Measurements from ENCODE around the gene VASN.

The VASN gene

DNA sequence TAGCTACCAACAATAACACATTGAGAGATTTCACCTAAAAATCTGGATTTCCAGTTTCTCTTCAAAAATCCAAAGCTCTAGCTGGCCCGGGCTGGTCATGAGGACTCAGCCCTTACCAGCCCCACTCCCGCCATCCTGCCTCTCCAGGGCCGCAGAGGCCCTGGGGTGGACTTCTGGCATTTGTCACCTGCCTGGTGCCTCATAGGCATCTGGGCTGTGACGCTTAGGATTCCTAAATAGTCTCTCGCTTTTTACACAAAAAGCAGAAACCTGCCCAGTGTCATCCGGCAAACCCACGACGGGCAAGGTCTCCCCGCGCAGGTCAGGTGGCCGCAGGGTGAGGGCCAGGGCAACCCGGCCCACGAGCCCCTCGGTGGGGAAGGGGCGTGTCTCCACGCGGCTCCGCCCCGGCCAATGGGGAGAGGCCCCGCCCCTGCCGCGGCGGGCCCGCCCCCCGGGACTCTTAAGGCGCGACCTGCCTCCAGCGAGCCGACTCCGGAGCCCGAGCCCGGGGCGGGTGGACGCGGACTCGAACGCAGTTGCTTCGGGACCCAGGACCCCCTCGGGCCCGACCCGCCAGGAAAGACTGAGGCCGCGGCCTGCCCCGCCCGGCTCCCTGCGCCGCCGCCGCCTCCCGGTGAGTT is at the start of gene VASN:
Gene VASN (plus strand): TSS at position 492 of the 644 bp plus-strand sequence. CDS start 9,030 bp downstream, outside the sequence.
- peak; percentile 94 for DNase-seq (ENCODE audit: low read depth)
- Histone ChIP-seq H3K9ac (ENCODE audit: low read length) (peak within 1 kb of the TSS; percentile 99), H3K9me3 (ENCODE audit: control insufficient read depth, low read length) (no peaks in the 10 kb centered on the region), H3K27me3 (replicated peaks; ENCODE audit: control insufficient read depth, insufficient read depth, low read length) (no peaks in the 10 kb centered on the region), H3K4me3 (ENCODE audit: low read length) (peak within 1 kb of the TSS; percentile 98), H3K4me1 (ENCODE audit: control insufficient read depth, insufficient read depth, low read length) (peaks cover 55% of the 10 kb centered on the region), H3K36me3 (ENCODE audit: control insufficient read depth, insufficient read depth, low read length, severe bottlenecking) (no peaks in the 10 kb centered on the region)

DNA sequence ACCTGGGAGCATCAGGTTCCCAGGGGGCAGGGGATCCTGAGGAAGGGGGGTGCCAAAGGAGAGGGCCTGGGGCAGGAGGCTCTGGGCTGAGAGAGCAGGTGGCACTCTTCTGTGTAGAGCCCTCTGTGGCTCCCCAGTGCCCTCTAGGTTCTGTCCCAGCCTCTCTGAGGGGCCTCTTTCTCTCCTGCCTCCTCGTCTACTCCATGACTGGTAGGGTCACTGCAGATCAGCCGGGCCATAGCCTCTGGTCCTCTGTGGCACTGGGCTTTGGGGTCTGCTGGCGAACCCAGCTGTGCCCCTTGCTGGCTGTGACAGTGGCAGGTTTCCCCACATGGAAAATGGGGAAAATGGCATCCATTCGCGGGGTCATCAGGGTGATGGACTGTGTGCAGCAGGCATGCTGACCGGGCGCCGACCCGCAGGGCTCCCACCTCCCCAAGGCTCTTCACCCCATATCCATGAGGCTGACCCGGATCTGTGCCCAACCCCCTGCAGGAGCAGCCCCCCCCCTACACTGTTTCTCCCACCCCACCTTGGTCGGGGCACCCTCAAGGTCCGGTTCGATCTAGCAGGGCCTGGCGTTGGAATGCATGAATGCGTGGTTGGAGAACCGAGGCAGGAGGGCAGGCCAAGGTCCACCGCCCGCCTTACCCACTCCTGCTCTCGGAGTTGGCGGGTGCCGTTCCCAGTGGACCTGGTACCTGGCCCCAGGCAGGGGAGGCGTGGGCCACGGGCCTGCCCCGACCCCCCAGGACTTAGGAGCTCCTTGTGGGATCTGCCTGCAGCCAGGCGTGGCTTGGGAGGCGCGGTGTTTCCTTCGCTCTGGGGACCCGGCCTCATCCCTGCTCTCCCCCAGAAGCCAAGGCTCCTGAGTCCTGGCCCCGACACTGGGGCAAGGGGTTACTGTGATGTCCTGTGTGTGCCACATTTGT is 49.3 kb upstream of the VASN start:
- no peaks in the 10 kb centered on the region for H3K9me3 ChIP-seq (ENCODE audit: control insufficient read depth, low read length)
- no peak overlapping the region for H3K4me3 ChIP-seq (ENCODE audit: low read length)
- DNase-seq (ENCODE audit: low read depth), result no peak
- H3K36me3 ChIP-seq (ENCODE audit: control insufficient read depth, insufficient read depth, low read length, severe bottlenecking), result no peaks in the 10 kb centered on the region
- H3K27me3 ChIP-seq (replicated peaks; ENCODE audit: control insufficient read depth, insufficient read depth, low read length), result no peaks in the 10 kb centered on the region
- H3K9ac ChIP-seq (ENCODE audit: low read length), result no peak overlapping the region
- H3K4me1 ChIP-seq (ENCODE audit: control insufficient read depth, insufficient read depth, low read length), result peaks cover 53% of the 10 kb centered on the region

DNA sequence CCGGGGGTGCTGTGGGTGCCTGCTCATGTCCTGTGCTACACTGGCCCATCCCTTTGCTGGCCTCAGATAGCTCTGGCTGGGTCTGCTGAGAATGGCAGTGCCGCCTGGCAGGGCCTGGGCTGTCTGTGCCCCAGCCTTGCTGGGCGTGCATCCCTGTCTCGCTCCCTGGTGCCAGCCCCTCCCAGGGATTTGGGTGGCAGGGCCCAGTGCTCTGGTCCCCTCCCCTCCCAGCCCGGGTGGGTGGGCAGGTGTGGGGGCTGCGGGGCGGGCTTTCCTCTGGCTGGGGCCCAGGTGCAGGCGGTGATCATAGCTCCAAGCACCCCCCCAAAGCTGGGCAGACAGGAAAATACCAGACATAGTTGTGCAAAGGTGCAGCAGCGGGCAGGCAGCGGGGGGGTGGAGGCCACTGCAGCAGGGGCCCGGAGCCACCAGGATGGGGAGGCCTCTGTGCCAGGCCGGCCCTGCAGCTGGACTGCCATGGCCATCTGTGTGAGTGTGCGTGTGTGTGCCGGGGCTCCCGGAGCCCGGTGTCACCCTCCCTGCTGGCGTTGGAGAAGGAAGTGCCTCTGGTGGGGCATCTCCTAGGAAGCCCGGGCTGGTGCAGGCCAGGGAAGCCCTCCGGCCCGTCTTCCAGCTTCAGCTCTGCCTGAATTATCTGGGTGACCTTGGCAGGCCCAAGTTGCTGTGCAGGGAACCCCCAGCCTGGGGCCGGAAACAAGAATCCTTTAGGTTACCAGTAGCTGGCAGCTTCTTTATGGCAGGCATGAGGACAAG is 48.4 kb upstream of the VASN start:
- Histone ChIP-seq H3K4me3 (ENCODE audit: low read length) (peak overlapping the region; percentile 29), H3K27me3 (replicated peaks; ENCODE audit: control insufficient read depth, insufficient read depth, low read length) (no peaks in the 10 kb centered on the region), H3K4me1 (ENCODE audit: control insufficient read depth, insufficient read depth, low read length) (peaks cover 49% of the 10 kb centered on the region), H3K9me3 (ENCODE audit: control insufficient read depth, low read length) (no peaks in the 10 kb centered on the region), H3K36me3 (ENCODE audit: control insufficient read depth, insufficient read depth, low read length, severe bottlenecking) (no peaks in the 10 kb centered on the region), H3K9ac (ENCODE audit: low read length) (peak overlapping the region; percentile 72)
- no peak for DNase-seq (ENCODE audit: low read depth)

DNA sequence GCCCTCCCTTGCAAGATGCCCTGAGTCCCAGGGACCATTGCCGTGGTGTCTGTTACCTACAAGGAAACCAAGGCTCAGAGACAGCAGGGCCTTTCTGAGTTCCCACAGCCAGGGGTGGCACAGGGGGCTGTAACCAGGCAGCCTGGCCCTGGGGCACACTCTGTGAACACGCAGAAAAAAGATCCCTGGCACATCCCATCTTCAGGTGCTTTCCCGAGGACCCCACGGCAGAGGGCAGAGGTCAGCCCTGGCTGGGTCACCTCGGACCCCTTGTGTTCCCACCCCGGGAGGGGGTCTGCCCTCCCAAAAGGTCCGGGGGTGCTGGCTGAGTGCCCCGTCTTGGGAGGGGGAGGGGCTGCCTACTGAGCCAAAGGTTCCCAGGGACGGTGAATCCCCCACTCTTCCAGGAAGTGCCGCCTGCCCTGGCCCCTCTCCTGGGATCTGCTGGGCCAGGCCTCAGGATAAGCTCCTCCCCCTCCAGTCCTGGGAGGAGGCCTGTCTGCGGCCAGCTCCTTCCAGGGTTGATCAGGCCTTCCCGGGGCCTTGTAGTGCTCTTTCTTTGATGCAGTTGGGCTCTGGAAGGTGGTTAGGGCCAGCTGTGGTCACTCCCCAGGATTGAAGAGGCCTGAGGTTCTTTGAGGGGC is 47.7 kb upstream of the VASN start:
- peak overlapping the region; percentile 29 for H3K4me3 ChIP-seq (ENCODE audit: low read length)
- no peaks in the 10 kb centered on the region for H3K27me3 ChIP-seq (replicated peaks; ENCODE audit: control insufficient read depth, insufficient read depth, low read length)
- no peaks in the 10 kb centered on the region for H3K36me3 ChIP-seq (ENCODE audit: control insufficient read depth, insufficient read depth, low read length, severe bottlenecking)
- peak overlapping the region; percentile 72 for H3K9ac ChIP-seq (ENCODE audit: low read length)
- peaks cover 50% of the 10 kb centered on the region for H3K4me1 ChIP-seq (ENCODE audit: control insufficient read depth, insufficient read depth, low read length)
- no peaks in the 10 kb centered on the region for H3K9me3 ChIP-seq (ENCODE audit: control insufficient read depth, low read length)
- DNase-seq (ENCODE audit: low read depth), result peak; percentile 68

DNA sequence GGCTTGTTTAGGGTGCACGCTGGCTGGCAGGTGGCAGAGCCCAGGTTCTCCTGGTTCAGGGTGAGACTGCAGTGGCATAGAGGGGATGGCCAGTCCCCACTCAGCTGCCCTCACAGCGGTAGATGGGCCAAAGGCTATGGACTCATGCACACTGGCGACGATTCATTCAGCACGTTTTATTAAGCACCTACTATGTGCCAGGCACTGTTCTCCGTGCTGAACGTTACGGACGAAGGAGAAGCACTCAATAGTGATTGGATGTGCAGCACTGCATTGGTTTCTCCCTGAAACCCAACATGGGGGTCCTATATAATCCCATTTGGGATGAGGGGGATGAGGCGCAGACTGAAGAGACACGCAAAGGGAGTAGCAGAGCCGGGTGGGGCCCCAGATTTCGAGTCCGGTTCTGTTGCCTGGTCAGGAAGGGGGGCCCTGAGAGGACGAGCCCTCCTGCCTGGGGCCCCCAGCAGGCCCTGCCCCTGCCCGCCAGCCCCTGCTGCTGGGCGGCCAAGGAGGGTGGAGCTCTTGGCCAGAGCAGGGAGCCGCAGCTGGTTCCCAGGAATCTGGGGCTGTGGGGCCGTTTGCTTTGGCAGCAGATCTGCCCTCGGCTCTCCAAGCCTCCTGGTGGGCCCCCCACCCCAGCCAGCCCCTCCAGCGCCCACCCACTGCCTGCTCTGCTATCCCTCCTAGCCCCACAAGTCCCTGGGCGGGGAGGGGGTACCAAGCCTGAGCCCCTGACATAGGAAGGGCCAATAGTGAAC is 47.0 kb upstream of the VASN start:
- no peak for DNase-seq (ENCODE audit: low read depth)
- H3K4me1 ChIP-seq (ENCODE audit: control insufficient read depth, insufficient read depth, low read length), result peaks cover 45% of the 10 kb centered on the region
- no peaks in the 10 kb centered on the region for H3K27me3 ChIP-seq (replicated peaks; ENCODE audit: control insufficient read depth, insufficient read depth, low read length)
- no peaks in the 10 kb centered on the region for H3K9me3 ChIP-seq (ENCODE audit: control insufficient read depth, low read length)
- peak overlapping the region; percentile 72 for H3K9ac ChIP-seq (ENCODE audit: low read length)
- no peak overlapping the region for H3K4me3 ChIP-seq (ENCODE audit: low read length)
- no peaks in the 10 kb centered on the region for H3K36me3 ChIP-seq (ENCODE audit: control insufficient read depth, insufficient read depth, low read length, severe bottlenecking)

DNA sequence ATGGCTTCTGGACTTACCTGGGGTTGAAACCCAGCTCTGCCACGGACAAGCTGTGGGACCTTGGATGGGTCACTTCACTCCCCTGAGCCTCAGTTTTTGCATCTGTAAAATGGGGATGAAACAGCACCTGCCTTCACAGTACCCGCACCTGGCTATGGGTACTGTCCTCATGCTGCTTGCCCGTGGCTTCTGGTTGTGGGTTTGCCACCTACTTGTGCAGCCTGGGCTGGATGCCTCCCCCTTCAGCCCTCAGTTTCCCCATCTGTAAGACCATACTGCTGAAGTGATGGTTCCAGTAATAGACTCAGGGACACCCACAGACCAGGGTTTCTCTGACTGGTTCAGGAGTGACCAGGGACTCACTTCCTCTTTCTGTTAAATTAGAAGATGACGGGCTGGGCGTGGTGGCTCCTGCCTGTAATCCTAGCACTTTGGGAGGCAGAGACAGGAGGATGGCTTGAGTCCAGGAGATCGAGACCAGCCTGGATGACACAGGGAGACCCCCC is 46.3 kb upstream of the VASN start:
- Histone ChIP-seq H3K9me3 (ENCODE audit: control insufficient read depth, low read length) (no peaks in the 10 kb centered on the region), H3K36me3 (ENCODE audit: control insufficient read depth, insufficient read depth, low read length, severe bottlenecking) (no peaks in the 10 kb centered on the region), H3K4me1 (ENCODE audit: control insufficient read depth, insufficient read depth, low read length) (peaks cover 39% of the 10 kb centered on the region), H3K27me3 (replicated peaks; ENCODE audit: control insufficient read depth, insufficient read depth, low read length) (no peaks in the 10 kb centered on the region), H3K9ac (ENCODE audit: low read length) (no peak overlapping the region), H3K4me3 (ENCODE audit: low read length) (no peak overlapping the region)
- no peak for DNase-seq (ENCODE audit: low read depth)

DNA sequence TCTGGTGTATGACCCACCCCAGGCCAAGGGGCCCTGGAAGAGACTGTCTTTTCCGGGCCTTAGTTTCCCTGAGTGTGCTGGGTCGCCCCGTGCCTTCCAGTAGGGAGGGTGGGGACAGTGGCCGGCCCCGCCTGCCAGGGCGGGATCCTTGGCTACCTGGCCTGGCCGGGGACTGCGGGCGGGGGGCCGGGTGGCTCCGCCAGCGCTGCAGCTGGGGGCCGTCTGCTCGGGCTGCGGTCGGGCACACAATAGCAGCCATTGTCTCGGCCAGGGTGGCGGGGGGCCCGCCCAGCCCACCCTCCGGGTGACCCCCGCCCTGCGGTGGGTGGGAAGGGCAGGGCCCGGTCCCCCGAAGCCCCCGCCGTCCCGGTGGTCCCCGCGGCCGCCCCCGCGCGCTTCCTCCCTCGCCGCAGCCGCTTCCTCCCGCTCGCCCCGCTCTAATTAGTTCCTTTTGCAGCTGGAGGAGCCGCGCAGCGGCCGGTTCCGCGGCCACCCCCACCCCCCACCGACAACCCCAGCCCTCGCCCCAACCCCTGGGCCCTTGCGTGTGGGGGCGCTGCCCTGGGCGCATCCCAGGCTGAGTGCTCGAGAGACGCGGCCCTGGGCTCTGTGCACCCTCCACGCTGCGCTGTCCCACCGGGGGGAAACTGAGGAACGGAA is 44.1 kb upstream of the VASN start:
- Histone ChIP-seq H3K36me3 (ENCODE audit: control insufficient read depth, insufficient read depth, low read length, severe bottlenecking) (peaks cover 5% of the 10 kb centered on the region), H3K4me1 (ENCODE audit: control insufficient read depth, insufficient read depth, low read length) (peaks cover 28% of the 10 kb centered on the region), H3K9me3 (ENCODE audit: control insufficient read depth, low read length) (no peaks in the 10 kb centered on the region), H3K27me3 (replicated peaks; ENCODE audit: control insufficient read depth, insufficient read depth, low read length) (no peaks in the 10 kb centered on the region), H3K9ac (ENCODE audit: low read length) (peak overlapping the region; percentile 83), H3K4me3 (ENCODE audit: low read length) (peak overlapping the region; percentile 76)
- no peak for DNase-seq (ENCODE audit: low read depth)

DNA sequence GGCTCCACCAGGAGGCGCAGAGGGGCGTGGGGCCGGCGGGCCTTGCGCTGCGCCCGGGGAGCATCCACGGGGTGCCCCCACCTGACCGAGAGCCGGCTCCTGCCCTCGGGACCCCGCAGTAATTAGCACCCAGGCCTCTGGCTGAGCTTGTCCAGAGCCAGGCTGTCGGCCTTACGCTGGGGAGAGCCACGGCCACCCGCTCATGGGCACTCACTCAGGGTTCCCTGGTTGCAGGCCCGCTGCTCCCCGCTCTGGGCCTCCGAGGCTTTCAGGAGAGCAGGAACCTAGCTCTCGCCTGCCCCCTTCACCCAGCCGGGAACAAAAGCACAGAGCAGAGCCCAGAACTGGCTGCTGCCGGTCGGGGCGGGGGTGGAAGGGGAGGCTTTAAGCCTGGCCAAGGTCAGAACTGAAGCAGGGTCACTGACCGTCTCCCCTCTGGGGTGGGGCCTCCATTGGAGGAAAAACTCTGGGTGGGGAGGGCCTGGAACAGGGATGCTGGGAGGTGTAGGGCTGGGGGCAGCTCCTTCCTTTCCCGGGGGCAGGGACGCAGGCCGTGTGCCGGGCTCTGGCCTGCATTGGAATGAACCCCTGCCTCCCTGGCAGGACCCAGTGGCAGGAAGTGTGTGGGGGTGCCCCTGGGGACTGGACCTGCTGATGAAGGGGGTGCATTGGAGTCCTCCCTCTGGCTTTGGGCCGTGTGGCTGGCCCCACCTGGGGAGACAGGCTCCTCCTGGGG is 43.4 kb upstream of the VASN start:
- no peaks in the 10 kb centered on the region for H3K27me3 ChIP-seq (replicated peaks; ENCODE audit: control insufficient read depth, insufficient read depth, low read length)
- peak overlapping the region; percentile 83 for H3K9ac ChIP-seq (ENCODE audit: low read length)
- peak overlapping the region; percentile 76 for H3K4me3 ChIP-seq (ENCODE audit: low read length)
- H3K9me3 ChIP-seq (ENCODE audit: control insufficient read depth, low read length), result no peaks in the 10 kb centered on the region
- DNase-seq (ENCODE audit: low read depth), result peak; percentile 87
- H3K4me1 ChIP-seq (ENCODE audit: control insufficient read depth, insufficient read depth, low read length), result peaks cover 28% of the 10 kb centered on the region
- H3K36me3 ChIP-seq (ENCODE audit: control insufficient read depth, insufficient read depth, low read length, severe bottlenecking), result peaks cover 7% of the 10 kb centered on the region

DNA sequence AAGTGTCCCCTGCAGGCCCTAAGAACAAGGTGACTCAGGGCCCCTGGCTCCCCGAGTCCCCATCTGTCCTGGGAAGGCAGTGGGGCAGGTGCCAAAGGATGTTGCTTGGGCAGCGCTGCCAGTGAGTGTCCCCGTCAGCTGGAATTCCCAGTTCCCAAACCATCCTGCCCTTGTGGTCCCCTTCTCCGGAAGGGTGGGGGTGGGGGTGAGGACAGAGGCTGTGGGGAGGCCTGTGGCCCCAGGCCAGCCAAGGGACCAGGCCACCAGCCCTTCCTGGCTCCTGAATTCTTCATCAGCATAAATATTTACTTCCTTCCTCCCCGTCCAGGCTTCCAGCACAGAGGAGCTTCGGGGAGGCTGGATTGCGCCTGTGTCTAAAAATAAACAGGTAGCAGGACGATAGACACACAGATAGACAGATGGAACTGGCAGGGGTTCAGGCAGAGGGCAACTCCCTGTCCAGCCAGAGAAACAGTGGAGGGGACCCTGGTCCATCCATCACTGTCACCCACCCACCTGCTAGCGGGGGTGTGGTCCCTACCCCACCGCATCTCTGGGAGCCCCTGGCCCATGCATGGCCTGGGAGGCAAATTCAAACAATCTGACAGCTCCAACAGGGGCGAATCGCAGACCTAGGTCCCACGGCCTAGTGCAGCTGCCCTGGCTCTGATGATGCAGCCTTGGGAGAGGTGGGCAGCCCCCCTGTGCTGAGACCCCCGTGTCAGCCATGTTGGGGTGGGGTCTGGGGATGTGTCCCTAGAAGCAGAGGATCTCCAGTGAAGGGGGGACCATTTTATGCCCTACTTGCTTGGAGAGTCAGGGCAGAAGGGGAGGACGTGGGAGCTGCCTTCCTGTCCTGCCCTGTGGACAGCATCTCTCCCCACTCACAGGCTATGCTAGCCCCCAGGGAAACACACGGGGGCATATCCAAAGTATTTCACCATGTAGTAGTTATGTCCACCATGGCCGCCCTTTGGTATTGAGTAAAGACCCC is 42.6 kb upstream of the VASN start:
- H3K27me3 ChIP-seq (replicated peaks; ENCODE audit: control insufficient read depth, insufficient read depth, low read length), result no peaks in the 10 kb centered on the region
- peak overlapping the region; percentile 76 for H3K4me3 ChIP-seq (ENCODE audit: low read length)
- H3K9me3 ChIP-seq (ENCODE audit: control insufficient read depth, low read length), result no peaks in the 10 kb centered on the region
- H3K36me3 ChIP-seq (ENCODE audit: control insufficient read depth, insufficient read depth, low read length, severe bottlenecking), result peaks cover 13% of the 10 kb centered on the region
- H3K9ac ChIP-seq (ENCODE audit: low read length), result peak overlapping the region; percentile 83
- peaks cover 20% of the 10 kb centered on the region for H3K4me1 ChIP-seq (ENCODE audit: control insufficient read depth, insufficient read depth, low read length)
- DNase-seq (ENCODE audit: low read depth), result no peak
